ENCODE measurements around the gene TRIM72. TPM values are rescaled to one million over a fixed set of nuclear protein-coding genes. Genes with fewer than 3 reads are reported as not detected.
"Not testable (repeated sequence)": the region's sequence is repeated elsewhere in the genome, so short reads cannot be mapped to it uniquely, and the experiment has no call there.

TRIM72 gene
- total RNA-seq, 6 experiments from 2014 or later: 0.05 TPM; not detected in 5

DNA sequence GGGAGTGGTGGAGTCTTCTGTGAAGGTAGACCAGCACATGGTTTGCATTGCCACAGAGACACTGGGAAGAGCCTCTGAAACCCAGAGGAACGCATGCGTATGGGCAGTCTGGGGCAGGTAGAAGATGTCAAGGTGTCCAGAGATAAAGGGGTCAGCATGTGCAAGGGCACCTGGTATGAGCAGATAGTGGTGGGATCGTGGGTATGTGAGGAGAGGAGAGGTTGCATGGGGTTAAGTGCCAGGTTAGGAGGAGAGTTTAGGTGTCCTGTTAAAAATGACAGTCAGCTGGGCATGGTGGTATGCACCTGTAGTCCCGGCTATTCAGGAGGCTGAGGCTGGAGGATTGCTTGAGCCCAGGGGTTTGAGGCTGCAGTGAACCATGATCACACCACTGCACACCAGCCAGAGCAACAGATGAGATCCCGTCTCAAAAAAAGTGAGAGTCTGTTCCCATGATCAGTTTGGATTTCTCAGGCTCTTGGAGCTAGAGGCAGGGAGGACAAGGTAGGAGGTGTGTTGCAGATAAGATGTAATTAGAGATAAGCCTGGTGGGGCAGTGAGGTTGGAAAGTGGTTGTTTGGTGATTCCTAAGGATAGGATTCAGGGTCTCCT is 14.4 kb upstream of the TRIM72 start:
- Mint-ChIP-seq H3K36me3 (ENCODE audit: low read depth) (peaks cover 21% of the 10 kb centered on the region; the same call in 1 of the 2 replicates), H3K4me3 (no peak overlapping the region), H3K27me3 (ENCODE audit: insufficient read depth) (peaks cover 13% of the 10 kb centered on the region)

DNA sequence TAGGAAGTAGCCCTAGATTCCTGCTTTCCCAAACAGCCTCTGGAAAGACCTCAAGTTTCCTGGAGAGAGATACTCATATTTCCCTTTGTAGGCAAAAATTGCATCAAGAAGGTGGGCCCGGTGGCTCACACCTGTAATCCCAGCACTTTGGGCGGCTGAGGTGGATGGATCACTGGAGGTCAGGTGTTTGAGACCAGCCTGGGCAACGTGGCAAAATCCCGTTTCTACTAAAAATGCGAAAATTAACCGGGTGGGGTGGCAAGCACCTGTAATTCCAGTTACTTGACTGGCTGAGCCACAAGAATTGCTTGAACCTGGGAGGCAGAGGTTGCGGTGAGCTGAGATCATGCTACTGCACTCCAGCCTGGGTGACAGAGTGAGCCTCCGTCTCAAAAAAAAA is 13.8 kb upstream of the TRIM72 start:
- Mint-ChIP-seq H3K27me3 (ENCODE audit: insufficient read depth) (peaks cover 13% of the 10 kb centered on the region), H3K4me1 (ENCODE audit: low read depth) (peaks cover 46% of the 10 kb centered on the region), H3K36me3 (ENCODE audit: low read depth) (peaks cover 16% of the 10 kb centered on the region; the same call in 1 of the 2 replicates)
- not testable (repeated sequence) for H3K4me3 Mint-ChIP-seq, H3K27ac Mint-ChIP-seq, H3K9me3 Mint-ChIP-seq, DNase-seq

More for the DNA sequence above, 14.4 kb upstream of the TRIM72 start:
- DNase-seq: no peak
- no peak overlapping the region for H3K27ac Mint-ChIP-seq
- TF ChIP-seq, protein P1, sequence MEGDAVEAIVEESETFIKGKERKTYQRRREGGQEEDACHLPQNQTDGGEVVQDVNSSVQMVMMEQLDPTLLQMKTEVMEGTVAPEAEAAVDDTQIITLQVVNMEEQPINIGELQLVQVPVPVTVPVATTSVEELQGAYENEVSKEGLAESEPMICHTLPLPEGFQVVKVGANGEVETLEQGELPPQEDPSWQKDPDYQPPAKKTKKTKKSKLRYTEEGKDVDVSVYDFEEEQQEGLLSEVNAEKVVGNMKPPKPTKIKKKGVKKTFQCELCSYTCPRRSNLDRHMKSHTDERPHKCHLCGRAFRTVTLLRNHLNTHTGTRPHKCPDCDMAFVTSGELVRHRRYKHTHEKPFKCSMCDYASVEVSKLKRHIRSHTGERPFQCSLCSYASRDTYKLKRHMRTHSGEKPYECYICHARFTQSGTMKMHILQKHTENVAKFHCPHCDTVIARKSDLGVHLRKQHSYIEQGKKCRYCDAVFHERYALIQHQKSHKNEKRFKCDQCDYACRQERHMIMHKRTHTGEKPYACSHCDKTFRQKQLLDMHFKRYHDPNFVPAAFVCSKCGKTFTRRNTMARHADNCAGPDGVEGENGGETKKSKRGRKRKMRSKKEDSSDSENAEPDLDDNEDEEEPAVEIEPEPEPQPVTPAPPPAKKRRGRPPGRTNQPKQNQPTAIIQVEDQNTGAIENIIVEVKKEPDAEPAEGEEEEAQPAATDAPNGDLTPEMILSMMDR (IDR thresholded peaks at IDR 0.05): no peak
- H3K4me1 Mint-ChIP-seq (ENCODE audit: low read depth): peaks cover 46% of the 10 kb centered on the region
- no peaks in the 10 kb centered on the region for H3K9me3 Mint-ChIP-seq

DNA sequence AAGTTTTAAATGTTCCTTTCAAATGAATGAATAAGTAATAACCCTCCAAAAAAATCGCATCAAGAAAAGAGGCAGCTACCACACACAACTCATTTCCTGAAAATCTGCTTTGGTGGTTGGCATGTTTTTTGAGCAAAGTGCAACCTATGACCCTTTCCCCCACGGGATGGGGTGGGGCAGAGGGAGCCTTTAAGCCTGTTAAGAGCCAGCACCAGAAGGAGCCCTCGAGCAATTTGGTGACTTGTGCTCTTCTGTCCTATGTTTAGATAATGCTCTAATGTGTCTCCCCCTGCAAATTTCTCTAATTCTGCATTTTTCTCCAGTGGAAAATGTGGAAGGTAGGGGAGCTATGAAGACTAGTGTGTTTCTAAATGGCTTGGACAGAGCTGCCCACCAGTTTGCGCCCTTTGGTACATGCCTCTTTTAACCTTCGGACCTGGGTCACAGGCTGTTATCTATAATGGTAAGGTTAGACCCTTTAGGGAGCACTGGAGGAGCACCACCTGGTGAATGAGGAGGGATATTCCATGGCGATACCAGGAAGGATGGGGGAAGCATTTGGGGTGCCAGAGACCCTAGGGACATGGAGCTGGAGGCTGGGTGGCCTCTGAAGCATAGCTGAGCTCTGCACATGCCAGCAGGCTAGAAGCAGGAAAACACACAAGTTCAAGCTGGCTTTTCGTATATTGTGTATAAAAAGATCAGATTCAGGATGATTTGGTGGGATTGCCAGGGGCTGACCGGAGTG is 12.9 kb upstream of the TRIM72 start:
- TF ChIP-seq, protein P1 (IDR thresholded peaks at IDR 0.05): peak; percentile 40
- H3K27me3 Mint-ChIP-seq (ENCODE audit: insufficient read depth): peaks cover 15% of the 10 kb centered on the region
- H3K27ac Mint-ChIP-seq: peak overlapping the region; percentile 48; the same call in 1 of the 2 replicates
- peak overlapping the region; percentile 88 for H3K4me3 Mint-ChIP-seq
- peaks cover 46% of the 10 kb centered on the region for H3K4me1 Mint-ChIP-seq (ENCODE audit: low read depth)
- DNase-seq: peak; percentile 39
- H3K36me3 Mint-ChIP-seq (ENCODE audit: low read depth): peaks cover 14% of the 10 kb centered on the region; the same call in 1 of the 2 replicates
- no peaks in the 10 kb centered on the region for H3K9me3 Mint-ChIP-seq

DNA sequence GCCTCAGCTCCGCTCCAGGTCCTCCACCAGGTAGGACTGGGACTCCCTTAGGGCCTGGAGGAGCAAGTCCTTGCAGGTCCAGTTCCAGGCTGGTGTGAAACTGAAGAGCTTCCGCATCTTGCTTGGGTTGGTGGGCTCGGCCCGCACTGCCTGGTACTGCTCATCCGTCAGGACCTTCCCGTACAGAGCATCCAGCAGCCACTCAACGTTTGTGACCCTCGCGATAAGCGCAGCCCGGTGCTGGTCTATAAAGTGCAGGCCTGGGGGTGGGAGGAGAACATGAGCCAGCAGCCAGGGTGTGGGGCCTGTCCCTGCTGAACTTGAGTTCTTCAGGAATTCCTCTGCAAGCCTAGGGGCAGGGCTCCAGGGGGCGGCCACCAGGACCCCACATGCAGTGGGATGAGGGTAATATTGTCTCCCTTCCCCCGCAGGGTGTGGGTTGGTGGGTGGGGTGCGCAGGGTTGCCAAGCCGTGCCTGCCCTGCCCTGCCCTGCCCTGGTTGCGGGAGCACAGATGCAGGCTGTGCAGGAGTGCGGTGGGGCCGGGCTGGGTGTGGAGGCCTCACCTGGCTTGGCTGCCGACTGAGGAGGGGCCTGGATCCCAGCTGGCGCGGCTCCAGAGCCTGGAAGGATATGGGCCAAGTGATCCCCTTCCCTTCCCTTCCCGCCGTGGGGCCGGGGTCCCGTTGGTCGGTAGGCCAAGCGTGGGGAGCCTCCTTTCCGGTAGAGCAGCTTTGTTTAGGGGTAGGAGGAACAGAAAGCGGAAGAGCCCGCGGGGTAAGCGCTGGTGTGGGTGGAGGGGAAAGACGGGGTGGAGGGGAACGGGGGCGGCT is 12.1 kb upstream of the TRIM72 start:
- DNase-seq: no peak
- H3K4me3 Mint-ChIP-seq: peak overlapping the region; percentile 88
- H3K4me1 Mint-ChIP-seq (ENCODE audit: low read depth): peaks cover 46% of the 10 kb centered on the region
- peak overlapping the region; percentile 25; the same call in 1 of the 2 replicates for H3K27ac Mint-ChIP-seq
- H3K27me3 Mint-ChIP-seq (ENCODE audit: insufficient read depth): peaks cover 19% of the 10 kb centered on the region
- no peaks in the 10 kb centered on the region for H3K9me3 Mint-ChIP-seq
- peaks cover 10% of the 10 kb centered on the region; the same call in 1 of the 2 replicates for H3K36me3 Mint-ChIP-seq (ENCODE audit: low read depth)
- TF ChIP-seq, protein P1 (IDR thresholded peaks at IDR 0.05): no peak

DNA sequence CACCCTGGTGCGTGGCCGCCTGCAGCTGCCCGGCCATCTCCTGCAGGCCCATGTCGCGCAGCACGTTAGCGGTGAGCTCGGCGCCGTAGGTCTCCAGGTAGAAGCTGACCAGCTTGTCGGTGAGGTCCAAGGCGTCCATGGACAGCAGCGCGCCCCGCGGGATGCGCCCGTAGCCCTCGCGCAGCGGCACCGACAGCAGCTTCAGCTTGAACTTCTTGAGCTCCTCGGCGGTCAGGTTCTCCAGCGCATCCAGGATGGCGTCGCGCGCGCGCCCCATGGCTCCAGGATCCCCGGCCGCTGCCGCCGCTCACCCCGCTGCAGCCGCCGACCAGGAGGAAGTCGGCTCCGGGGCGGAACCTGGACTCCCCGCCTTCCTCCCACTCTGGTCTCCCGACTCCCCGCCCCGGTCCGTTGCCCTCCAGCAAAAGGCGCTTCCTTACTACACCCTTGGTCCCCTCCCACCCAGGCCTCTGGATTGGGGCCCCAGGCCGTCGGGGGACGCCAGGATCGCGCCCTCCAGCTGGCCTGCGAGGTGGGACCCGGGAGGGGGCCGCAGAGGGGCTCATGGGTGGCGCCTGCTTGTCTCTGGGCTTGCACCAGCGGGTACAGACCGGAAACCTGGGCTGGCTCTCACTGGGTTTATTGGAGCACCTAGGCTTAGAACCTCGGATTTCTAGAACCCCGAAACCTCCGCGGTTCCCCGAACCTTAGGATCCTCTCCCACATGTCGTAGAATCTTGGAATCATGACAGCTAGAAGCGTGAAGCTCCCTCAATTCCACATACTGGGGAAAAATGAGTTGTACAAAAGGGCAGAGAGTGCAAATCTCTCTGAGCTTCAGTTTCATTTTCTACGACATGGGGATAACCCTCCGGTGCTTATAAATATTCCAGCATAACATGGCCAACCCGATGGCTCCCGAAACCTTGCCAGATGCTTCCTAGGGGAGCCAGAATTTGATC is 11.2 kb upstream of the TRIM72 start, which contains the start of gene PYCARD:
TSS of gene PYCARD (minus strand) at position 347 of the 962 bp plus-strand sequence. CDS start at position 277, 70 bp downstream.
- TF ChIP-seq, protein P1 (IDR thresholded peaks at IDR 0.05): no peak
- Mint-ChIP-seq H3K27ac (peak within 1 kb of the TSS; percentile 60), H3K4me3 (peak within 1 kb of the TSS; percentile 88), H3K36me3 (ENCODE audit: low read depth) (peaks cover 10% of the 10 kb centered on the region; the same call in 1 of the 2 replicates), H3K9me3 (no peaks in the 10 kb centered on the region), H3K4me1 (ENCODE audit: low read depth) (peaks cover 46% of the 10 kb centered on the region), H3K27me3 (ENCODE audit: insufficient read depth) (peaks cover 28% of the 10 kb centered on the region)
- peak; percentile 21 for DNase-seq
